Lung (tissue), 12 donors: ENCODE data around the gene EPHA6. TPM values are rescaled to one million over a fixed set of nuclear protein-coding genes. Genes with fewer than 3 reads are reported as not detected.
"Not testable (repeated sequence)": the region's sequence is repeated elsewhere in the genome, so short reads cannot be mapped to it uniquely, and the experiment has no call there.

Experiments
- ATAC-seq: fragments of 200-7000 bp; cut with Tn5 transposase; one replicate; pipeline ENCODE4 v1.9.1; 2020; ENCODE audit warnings: moderate number of reproducible peaks; ENCODE audit not compliant: insufficient read depth, low FRiP score
- DNase-seq, 3 donors: peaks; one replicate each; pipeline ENCODE4 v3.0.0-alpha.2; 2013 to 2017
- H3K27ac ChIP-seq, 2 donors: one replicate each; pipeline ENCODE4 v1.5.1; 2013; ENCODE audit warnings: mild to moderate bottlenecking in 2 of 2, moderate library complexity in 2 of 2, control low read depth in 1 of 2, inconsistent platforms in 1 of 2, low read depth in 1 of 2, low read length in 1 of 2
- H3K27me3 ChIP-seq, 3 donors: one replicate each; pipeline ENCODE4 v1.5.1; 2013; ENCODE audit warnings: low read length in 2 of 3; ENCODE audit not compliant: control insufficient read depth in 3 of 3, insufficient read depth in 3 of 3
- H3K36me3 ChIP-seq, 4 donors: one replicate each; pipeline ENCODE4 v1.5.1; 2013; ENCODE audit warnings: low read length in 4 of 4, mild to moderate bottlenecking in 1 of 4, moderate library complexity in 1 of 4; ENCODE audit not compliant: control insufficient read depth in 4 of 4, insufficient read depth in 4 of 4
- H3K4me1 ChIP-seq, 5 donors: one replicate each; pipeline ENCODE4 v1.5.1; 2013; ENCODE audit warnings: low read length in 5 of 5, mild to moderate bottlenecking in 2 of 5, moderate library complexity in 1 of 5; ENCODE audit not compliant: control insufficient read depth in 5 of 5, insufficient read depth in 5 of 5
- H3K4me3 ChIP-seq: one replicate; pipeline ENCODE4 v1.5.1; 2013; ENCODE audit warnings: mild to moderate bottlenecking, control low read depth, moderate library complexity
- H3K9ac ChIP-seq, 2 donors: one replicate each; pipeline ENCODE4 v1.5.1; 2013; ENCODE audit warnings: low read length in 2 of 2, control low read depth in 1 of 2; ENCODE audit not compliant: insufficient read depth in 1 of 2
- H3K9me3 ChIP-seq, 4 donors: one replicate each; pipeline ENCODE4 v1.5.1; 2013; ENCODE audit warnings: low read length in 3 of 4, mild to moderate bottlenecking in 1 of 4, moderate library complexity in 1 of 4; ENCODE audit not compliant: control insufficient read depth in 4 of 4, insufficient read depth in 3 of 4
- CTCF ChIP-seq: IDR thresholded peaks from 2 replicates; pipeline ENCODE4 v1.5.1; 2012; ENCODE audit warnings: mild to moderate bottlenecking; ENCODE audit errors: control extremely low read depth, extremely low read depth
- WGBS, 2 donors: extraction: QIAGEN DNeasy Blood & Tissue Kit; methylation state at CpG; one replicate each; pipeline ENCODE4 v1.1.7; 2013; 5-methylcytosine and 5-hydroxymethylcytosine counted together
- polyA plus RNA-seq, 2 donors: library from polyadenylated mRNA; stranded (reverse); fragments of 200-250 nt; gene quantifications; one replicate each; pipeline ENCODE4 v1.2.1, GENCODE V29; 2013
- total RNA-seq, 2 donors: library from RNA; depleted of rRNA in 1 of 2; stranded (reverse); fragments of >200 nt in 1 of 2; gene quantifications; one replicate each; pipeline ENCODE4 v1.2.1, GENCODE V29; 2014 to 2021
- donor health status: control.
- donor health status: control.
- donor health status: Bipolar disorder and iron deficiency.
- donor health status: healthy.
- donor health status: DM: yes; HTN: yes; CAD: no.

EPHA6 gene
- total and polyA plus RNA-seq, 4 donors, result 0.31 to 1.3 TPM; not detected in 2

GRCh38 chr3:97610626-97611025 is 796.2 kb downstream of the EPHA6 start:
- WGBS, 2 donors, result 77 to 84% methylated on average over 2 of the region's 2 CpGs
- Histone ChIP-seq H3K27ac (no peak overlapping the region), H3K9ac (no peak overlapping the region), H3K4me3 (no peak overlapping the region), H3K27me3 (no peaks in the 10 kb centered on the region), H3K36me3 (no peaks in the 10 kb centered on the region), H3K4me1 (no peaks in the 10 kb centered on the region), H3K9me3 (peaks cover 0 to 3% (median under 1%) of the 10 kb centered on the region in 4 donors)
- DNase-seq, result no peak
- TF ChIP-seq CTCF, result no peak
- ATAC-seq, result no peak

- Histone ChIP-seq H3K27ac (no peak overlapping the region), H3K36me3 (no peaks in the 10 kb centered on the region), H3K4me1 (no peaks in the 10 kb centered on the region), H3K27me3 (no peaks in the 10 kb centered on the region), H3K9me3 (peaks cover 0 to 3% (median 0%) of the 10 kb centered on the region in 4 donors), H3K4me3 (no peak overlapping the region), H3K9ac (no peak overlapping the region)
- no peak for TF ChIP-seq CTCF
- no peak for ATAC-seq
- no peak for DNase-seq
- 84 to 93% methylated on average over 1 of the region's 1 CpG for WGBS, 2 donors
Observed at GRCh38 chr3:97612632-97613031, 798.2 kb downstream of the EPHA6 start.

- Histone ChIP-seq H3K9ac (no peak overlapping the region), H3K9me3 (peaks cover 0 to 3% (median 0%) of the 10 kb centered on the region in 4 donors), H3K27me3 (no peaks in the 10 kb centered on the region), H3K4me3 (no peak overlapping the region), H3K36me3 (no peaks in the 10 kb centered on the region), H3K27ac (no peak overlapping the region), H3K4me1 (no peaks in the 10 kb centered on the region)
- 46% methylated on average over 2 of the region's 2 CpGs for WGBS, 2 donors
- no peak for ATAC-seq
- TF ChIP-seq CTCF, result no peak
- no peak for DNase-seq
Observed at GRCh38 chr3:97613139-97613538, 798.7 kb downstream of the EPHA6 start.

GRCh38 chr3:97620514-97620913 is 806.1 kb downstream of the EPHA6 start:
- H3K9ac ChIP-seq, H3K27ac ChIP-seq, H3K36me3 ChIP-seq, H3K4me3 ChIP-seq, H3K4me1 ChIP-seq, ATAC-seq, H3K27me3 ChIP-seq, DNase-seq, H3K9me3 ChIP-seq: not testable (repeated sequence)
- 77 to 83% methylated on average over 1 of the region's 1 CpG for WGBS, 2 donors
